ENCODE measurements around the gene CTTNBP2NL. TPM values are rescaled to one million over a fixed set of nuclear protein-coding genes. Genes with fewer than 3 reads are reported as not detected.
"Not testable (repeated sequence)": the region's sequence is repeated elsewhere in the genome, so short reads cannot be mapped to it uniquely, and the experiment has no call there.

Gene CTTNBP2NL
- total and polyA plus RNA-seq, 2 donors: 4.2 to 4.8 TPM

GRCh38 chr1:112449630-112449983, 53.6 kb downstream of the CTTNBP2NL start:
- no peaks in the 10 kb centered on the region for H3K36me3 ChIP-seq (ENCODE audit: control insufficient read depth in 2 of 2, insufficient read depth in 2 of 2, low read length in 1 of 2)
- no peaks in the 10 kb centered on the region for H3K27me3 ChIP-seq (ENCODE audit: control insufficient read depth in 2 of 2, insufficient read depth in 1 of 2, low read length in 1 of 2)
- H3K4me1 ChIP-seq (ENCODE audit: control insufficient read depth in 2 of 2, insufficient read depth in 2 of 2, low read length in 2 of 2): no peaks in the 10 kb centered on the region
- H3K4me3 ChIP-seq (ENCODE audit: low read length in 2 of 2): no peak overlapping the region
- no peak overlapping the region for H3K27ac ChIP-seq (ENCODE audit: low read depth in 1 of 2, low read length in 1 of 2)
- DNase-seq (ENCODE audit: low read depth in 6 of 9, low spot score in 9 of 9): no peak
- no peaks in the 10 kb centered on the region for H3K9me3 ChIP-seq (ENCODE audit: control insufficient read depth in 2 of 2, insufficient read depth in 1 of 2, low read length in 1 of 2)

- Histone ChIP-seq H3K4me1 (ENCODE audit: control insufficient read depth in 2 of 2, insufficient read depth in 2 of 2, low read length in 2 of 2) (no peaks in the 10 kb centered on the region), H3K4me3 (ENCODE audit: low read length in 2 of 2) (no peak overlapping the region), H3K9me3 (ENCODE audit: control insufficient read depth in 2 of 2, insufficient read depth in 1 of 2, low read length in 1 of 2) (no peaks in the 10 kb centered on the region), H3K36me3 (ENCODE audit: control insufficient read depth in 2 of 2, insufficient read depth in 2 of 2, low read length in 1 of 2) (no peaks in the 10 kb centered on the region), H3K27ac (ENCODE audit: low read depth in 1 of 2, low read length in 1 of 2) (no peak overlapping the region), H3K27me3 (ENCODE audit: control insufficient read depth in 2 of 2, insufficient read depth in 1 of 2, low read length in 1 of 2) (no peaks in the 10 kb centered on the region)
- no peak for DNase-seq (ENCODE audit: low read depth in 6 of 9, low spot score in 9 of 9)
These were observed 54.8 kb downstream of the CTTNBP2NL start for GRCh38 chr1:112450773-112451172.

DNA sequence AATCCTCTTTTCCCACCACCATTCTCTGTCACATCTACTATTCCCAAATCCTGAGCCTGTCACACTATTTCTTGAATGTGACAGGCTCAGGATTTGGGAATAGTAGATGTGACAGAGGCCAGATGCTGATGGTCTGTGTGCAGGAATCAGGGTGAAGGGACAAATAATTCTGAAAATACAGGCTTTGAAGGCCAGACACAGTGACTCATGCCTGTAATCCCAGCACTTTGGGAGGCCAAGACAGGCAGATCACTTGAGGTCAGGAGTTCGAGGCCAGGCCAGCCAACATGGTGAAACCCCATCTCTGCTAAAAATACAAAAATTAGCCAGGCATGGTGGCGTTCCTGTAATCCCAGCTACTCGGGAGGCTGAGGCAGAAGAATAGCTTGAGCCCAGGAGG, 55.3 kb downstream of the CTTNBP2NL start:
- not testable (repeated sequence) for H3K36me3 ChIP-seq (ENCODE audit: control insufficient read depth in 2 of 2, insufficient read depth in 2 of 2, low read length in 1 of 2)

DNA sequence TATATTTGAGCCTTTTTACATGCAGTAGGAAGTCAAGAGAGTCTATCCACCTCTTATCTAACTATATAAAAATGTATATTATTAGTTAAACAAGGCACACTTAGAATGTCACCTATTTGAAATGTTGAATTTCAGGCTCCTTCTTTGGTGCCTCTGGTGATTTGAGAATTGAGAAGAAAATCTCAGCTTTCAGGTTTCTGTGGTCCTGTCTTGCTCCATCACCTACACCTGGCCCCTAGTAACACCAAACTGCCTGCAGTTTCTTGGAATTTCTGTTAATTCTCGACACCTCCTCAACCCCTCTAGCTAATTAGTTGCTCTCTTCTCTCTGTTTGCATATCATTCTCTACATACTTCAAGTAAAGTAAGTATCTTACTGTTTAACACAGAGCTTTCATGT, 57.9 kb downstream of the CTTNBP2NL start:
- Histone ChIP-seq H3K27me3 (ENCODE audit: control insufficient read depth in 2 of 2, insufficient read depth in 1 of 2, low read length in 1 of 2) (no peaks in the 10 kb centered on the region), H3K4me3 (ENCODE audit: low read length in 2 of 2) (no peak overlapping the region), H3K9me3 (ENCODE audit: control insufficient read depth in 2 of 2, insufficient read depth in 1 of 2, low read length in 1 of 2) (no peaks in the 10 kb centered on the region), H3K4me1 (ENCODE audit: control insufficient read depth in 2 of 2, insufficient read depth in 2 of 2, low read length in 2 of 2) (no peaks in the 10 kb centered on the region), H3K36me3 (ENCODE audit: control insufficient read depth in 2 of 2, insufficient read depth in 2 of 2, low read length in 1 of 2) (no peaks in the 10 kb centered on the region), H3K27ac (ENCODE audit: low read depth in 1 of 2, low read length in 1 of 2) (no peak overlapping the region)
- DNase-seq (ENCODE audit: low read depth in 6 of 9, low spot score in 9 of 9): no peak
- 99% methylated on average over 1 of the region's 1 CpG for WGBS

More for the DNA sequence above, 55.3 kb downstream of the CTTNBP2NL start:
- not testable (repeated sequence) for H3K27me3 ChIP-seq (ENCODE audit: control insufficient read depth in 2 of 2, insufficient read depth in 1 of 2, low read length in 1 of 2); DNase-seq (ENCODE audit: low read depth in 6 of 9, low spot score in 9 of 9); H3K9me3 ChIP-seq (ENCODE audit: control insufficient read depth in 2 of 2, insufficient read depth in 1 of 2, low read length in 1 of 2); H3K4me1 ChIP-seq (ENCODE audit: control insufficient read depth in 2 of 2, insufficient read depth in 2 of 2, low read length in 2 of 2); H3K27ac ChIP-seq (ENCODE audit: low read depth in 1 of 2, low read length in 1 of 2); H3K4me3 ChIP-seq (ENCODE audit: low read length in 2 of 2)
- 96% methylated on average over 3 of the region's 3 CpGs for WGBS

DNA sequence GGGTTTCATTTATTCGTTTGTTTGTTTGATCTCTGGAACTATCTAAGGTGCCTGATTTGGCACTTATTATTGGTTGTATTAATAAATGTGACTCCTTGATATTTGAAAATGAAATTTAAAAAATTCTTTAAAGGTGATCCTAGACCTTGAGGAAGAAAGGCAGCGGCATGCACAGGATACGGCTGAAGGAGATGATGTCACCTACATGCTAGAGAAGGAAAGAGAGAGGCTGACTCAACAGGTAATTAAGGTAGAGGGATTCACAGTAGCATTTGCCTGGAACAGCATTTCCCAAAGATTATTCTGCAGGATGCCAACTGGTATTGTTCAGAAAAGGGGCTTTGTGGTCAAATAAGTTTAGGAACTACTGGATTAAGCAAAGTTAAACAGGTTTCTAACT, 58.3 kb downstream of the CTTNBP2NL start:
- no peaks in the 10 kb centered on the region for H3K36me3 ChIP-seq (ENCODE audit: control insufficient read depth in 2 of 2, insufficient read depth in 2 of 2, low read length in 1 of 2)

GRCh38 chr1:112457241-112457640, 61.2 kb downstream of the CTTNBP2NL start:
- Histone ChIP-seq H3K36me3 (ENCODE audit: control insufficient read depth in 2 of 2, insufficient read depth in 2 of 2, low read length in 1 of 2) (no peaks in the 10 kb centered on the region), H3K4me3 (ENCODE audit: low read length in 2 of 2) (no peak overlapping the region), H3K27ac (ENCODE audit: low read depth in 1 of 2, low read length in 1 of 2) (no peak overlapping the region), H3K9me3 (ENCODE audit: control insufficient read depth in 2 of 2, insufficient read depth in 1 of 2, low read length in 1 of 2) (no peaks in the 10 kb centered on the region), H3K4me1 (ENCODE audit: control insufficient read depth in 2 of 2, insufficient read depth in 2 of 2, low read length in 2 of 2) (no peaks in the 10 kb centered on the region), H3K27me3 (ENCODE audit: control insufficient read depth in 2 of 2, insufficient read depth in 1 of 2, low read length in 1 of 2) (no peaks in the 10 kb centered on the region)
- DNase-seq (ENCODE audit: low read depth in 6 of 9, low spot score in 9 of 9): no peak
- 96% methylated on average over 2 of the region's 2 CpGs for WGBS

More for the DNA sequence above, 58.3 kb downstream of the CTTNBP2NL start:
- DNase-seq (ENCODE audit: low read depth in 6 of 9, low spot score in 9 of 9): no peak
- no peak overlapping the region for H3K27ac ChIP-seq (ENCODE audit: low read depth in 1 of 2, low read length in 1 of 2)
- H3K4me1 ChIP-seq (ENCODE audit: control insufficient read depth in 2 of 2, insufficient read depth in 2 of 2, low read length in 2 of 2): no peaks in the 10 kb centered on the region
- no peak overlapping the region for H3K4me3 ChIP-seq (ENCODE audit: low read length in 2 of 2)
- 98% methylated on average over 3 of the region's 3 CpGs for WGBS
- no peaks in the 10 kb centered on the region for H3K27me3 ChIP-seq (ENCODE audit: control insufficient read depth in 2 of 2, insufficient read depth in 1 of 2, low read length in 1 of 2)
- no peaks in the 10 kb centered on the region for H3K9me3 ChIP-seq (ENCODE audit: control insufficient read depth in 2 of 2, insufficient read depth in 1 of 2, low read length in 1 of 2)

- Histone ChIP-seq H3K36me3 (ENCODE audit: control insufficient read depth in 2 of 2, insufficient read depth in 2 of 2, low read length in 1 of 2) (no peaks in the 10 kb centered on the region), H3K27ac (ENCODE audit: low read depth in 1 of 2, low read length in 1 of 2) (no peak overlapping the region), H3K9me3 (ENCODE audit: control insufficient read depth in 2 of 2, insufficient read depth in 1 of 2, low read length in 1 of 2) (no peaks in the 10 kb centered on the region), H3K4me1 (ENCODE audit: control insufficient read depth in 2 of 2, insufficient read depth in 2 of 2, low read length in 2 of 2) (no peaks in the 10 kb centered on the region), H3K4me3 (ENCODE audit: low read length in 2 of 2) (no peak overlapping the region), H3K27me3 (ENCODE audit: control insufficient read depth in 2 of 2, insufficient read depth in 1 of 2, low read length in 1 of 2) (no peaks in the 10 kb centered on the region)
- DNase-seq (ENCODE audit: low read depth in 6 of 9, low spot score in 9 of 9): no peak
These were observed 61.9 kb downstream of the CTTNBP2NL start for GRCh38 chr1:112457955-112458354.

GRCh38 chr1:112458756-112459155, 62.7 kb downstream of the CTTNBP2NL start:
- Histone ChIP-seq H3K4me3 (ENCODE audit: low read length in 2 of 2) (no peak overlapping the region), H3K9me3 (ENCODE audit: control insufficient read depth in 2 of 2, insufficient read depth in 1 of 2, low read length in 1 of 2) (no peaks in the 10 kb centered on the region), H3K36me3 (ENCODE audit: control insufficient read depth in 2 of 2, insufficient read depth in 2 of 2, low read length in 1 of 2) (no peaks in the 10 kb centered on the region), H3K27ac (ENCODE audit: low read depth in 1 of 2, low read length in 1 of 2) (no peak overlapping the region), H3K4me1 (ENCODE audit: control insufficient read depth in 2 of 2, insufficient read depth in 2 of 2, low read length in 2 of 2) (no peaks in the 10 kb centered on the region), H3K27me3 (ENCODE audit: control insufficient read depth in 2 of 2, insufficient read depth in 1 of 2, low read length in 1 of 2) (no peaks in the 10 kb centered on the region)
- no peak for DNase-seq (ENCODE audit: low read depth in 6 of 9, low spot score in 9 of 9)
- 97% methylated on average over 4 of the region's 4 CpGs for WGBS

- no peak overlapping the region for H3K4me3 ChIP-seq (ENCODE audit: low read length in 2 of 2)
- peaks cover 0 to 2% of the 10 kb centered on the region in 2 donors for H3K4me1 ChIP-seq (ENCODE audit: control insufficient read depth in 2 of 2, insufficient read depth in 2 of 2, low read length in 2 of 2)
- peaks cover 0 to 2% of the 10 kb centered on the region in 2 donors for H3K27me3 ChIP-seq (ENCODE audit: control insufficient read depth in 2 of 2, insufficient read depth in 1 of 2, low read length in 1 of 2)
- no peaks in the 10 kb centered on the region for H3K36me3 ChIP-seq (ENCODE audit: control insufficient read depth in 2 of 2, insufficient read depth in 2 of 2, low read length in 1 of 2)
- no peak overlapping the region for H3K27ac ChIP-seq (ENCODE audit: low read depth in 1 of 2, low read length in 1 of 2)
- H3K9me3 ChIP-seq (ENCODE audit: control insufficient read depth in 2 of 2, insufficient read depth in 1 of 2, low read length in 1 of 2): no peaks in the 10 kb centered on the region
- WGBS: 93% methylated on average over 2 of the region's 2 CpGs
- DNase-seq (ENCODE audit: low read depth in 6 of 9, low spot score in 9 of 9): no peak
These were observed 64.6 kb downstream of the CTTNBP2NL start for GRCh38 chr1:112460615-112461014.

- peaks cover 0 to 8% of the 10 kb centered on the region in 2 donors for H3K4me1 ChIP-seq (ENCODE audit: control insufficient read depth in 2 of 2, insufficient read depth in 2 of 2, low read length in 2 of 2)
- no peaks in the 10 kb centered on the region for H3K9me3 ChIP-seq (ENCODE audit: control insufficient read depth in 2 of 2, insufficient read depth in 1 of 2, low read length in 1 of 2)
- DNase-seq (ENCODE audit: low read depth in 6 of 9, low spot score in 9 of 9): no peak
- H3K27me3 ChIP-seq (ENCODE audit: control insufficient read depth in 2 of 2, insufficient read depth in 1 of 2, low read length in 1 of 2): peaks cover 0 to 6% of the 10 kb centered on the region in 2 donors
- H3K27ac ChIP-seq (ENCODE audit: low read depth in 1 of 2, low read length in 1 of 2): no peak overlapping the region
- no peak overlapping the region for H3K4me3 ChIP-seq (ENCODE audit: low read length in 2 of 2)
- H3K36me3 ChIP-seq (ENCODE audit: control insufficient read depth in 2 of 2, insufficient read depth in 2 of 2, low read length in 1 of 2): no peaks in the 10 kb centered on the region
- 97% methylated on average over 3 of the region's 3 CpGs for WGBS
These were observed 65.3 kb downstream of the CTTNBP2NL start for GRCh38 chr1:112461200-112461871.

Measured in thymus (tissue), 11 donors.